ENCODE data around the gene RSPO1. TPM values are rescaled to one million over a fixed set of nuclear protein-coding genes. Genes with fewer than 3 reads are reported as not detected.

The RSPO1 gene
- total and polyA plus RNA-seq, 10 of the 15 experiments (the other 5 are each of a cell fraction or from before 2014, with no cell fraction given) = not detected

DNA sequence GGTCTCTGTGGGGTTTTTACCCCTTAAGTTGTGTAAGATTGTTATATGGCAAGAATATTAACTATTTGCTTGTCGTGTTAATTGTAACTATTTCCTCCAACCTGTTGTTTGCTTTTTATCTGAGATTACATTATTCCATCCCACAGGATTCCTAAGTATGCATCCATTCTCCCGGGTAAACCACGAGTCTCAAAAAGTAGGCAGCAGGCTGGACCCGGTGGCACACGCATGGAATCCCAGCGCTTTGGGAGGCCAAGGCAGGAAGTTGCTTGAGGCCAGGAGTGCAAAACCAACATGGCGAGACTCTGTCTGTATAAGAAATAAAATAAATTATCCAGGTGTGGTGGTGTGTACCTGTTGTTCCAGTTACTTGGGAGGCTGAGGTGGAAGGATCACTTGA lies 12.6 kb upstream of the RSPO1 start (continued):
- TF ChIP-seq, protein P1, sequence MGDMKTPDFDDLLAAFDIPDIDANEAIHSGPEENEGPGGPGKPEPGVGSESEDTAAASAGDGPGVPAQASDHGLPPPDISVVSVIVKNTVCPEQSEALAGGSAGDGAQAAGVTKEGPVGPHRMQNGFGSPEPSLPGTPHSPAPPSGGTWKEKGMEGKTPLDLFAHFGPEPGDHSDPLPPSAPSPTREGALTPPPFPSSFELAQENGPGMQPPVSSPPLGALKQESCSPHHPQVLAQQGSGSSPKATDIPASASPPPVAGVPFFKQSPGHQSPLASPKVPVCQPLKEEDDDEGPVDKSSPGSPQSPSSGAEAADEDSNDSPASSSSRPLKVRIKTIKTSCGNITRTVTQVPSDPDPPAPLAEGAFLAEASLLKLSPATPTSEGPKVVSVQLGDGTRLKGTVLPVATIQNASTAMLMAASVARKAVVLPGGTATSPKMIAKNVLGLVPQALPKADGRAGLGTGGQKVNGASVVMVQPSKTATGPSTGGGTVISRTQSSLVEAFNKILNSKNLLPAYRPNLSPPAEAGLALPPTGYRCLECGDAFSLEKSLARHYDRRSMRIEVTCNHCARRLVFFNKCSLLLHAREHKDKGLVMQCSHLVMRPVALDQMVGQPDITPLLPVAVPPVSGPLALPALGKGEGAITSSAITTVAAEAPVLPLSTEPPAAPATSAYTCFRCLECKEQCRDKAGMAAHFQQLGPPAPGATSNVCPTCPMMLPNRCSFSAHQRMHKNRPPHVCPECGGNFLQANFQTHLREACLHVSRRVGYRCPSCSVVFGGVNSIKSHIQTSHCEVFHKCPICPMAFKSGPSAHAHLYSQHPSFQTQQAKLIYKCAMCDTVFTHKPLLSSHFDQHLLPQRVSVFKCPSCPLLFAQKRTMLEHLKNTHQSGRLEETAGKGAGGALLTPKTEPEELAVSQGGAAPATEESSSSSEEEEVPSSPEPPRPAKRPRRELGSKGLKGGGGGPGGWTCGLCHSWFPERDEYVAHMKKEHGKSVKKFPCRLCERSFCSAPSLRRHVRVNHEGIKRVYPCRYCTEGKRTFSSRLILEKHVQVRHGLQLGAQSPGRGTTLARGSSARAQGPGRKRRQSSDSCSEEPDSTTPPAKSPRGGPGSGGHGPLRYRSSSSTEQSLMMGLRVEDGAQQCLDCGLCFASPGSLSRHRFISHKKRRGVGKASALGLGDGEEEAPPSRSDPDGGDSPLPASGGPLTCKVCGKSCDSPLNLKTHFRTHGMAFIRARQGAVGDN (IDR thresholded peaks at IDR 0.05) = no peak
- TF ChIP-seq NR2C2 (IDR thresholded peaks at IDR 0.05; ENCODE audit: borderline replicate concordance, control insufficient read depth, insufficient read length, low read depth) (no peak), CBFB (IDR thresholded peaks at IDR 0.05; ENCODE audit: low read depth) (no peak), POLR2A (IDR thresholded peaks at IDR 0.05; ENCODE audit: low read depth, low read length) (no peak)

DNA sequence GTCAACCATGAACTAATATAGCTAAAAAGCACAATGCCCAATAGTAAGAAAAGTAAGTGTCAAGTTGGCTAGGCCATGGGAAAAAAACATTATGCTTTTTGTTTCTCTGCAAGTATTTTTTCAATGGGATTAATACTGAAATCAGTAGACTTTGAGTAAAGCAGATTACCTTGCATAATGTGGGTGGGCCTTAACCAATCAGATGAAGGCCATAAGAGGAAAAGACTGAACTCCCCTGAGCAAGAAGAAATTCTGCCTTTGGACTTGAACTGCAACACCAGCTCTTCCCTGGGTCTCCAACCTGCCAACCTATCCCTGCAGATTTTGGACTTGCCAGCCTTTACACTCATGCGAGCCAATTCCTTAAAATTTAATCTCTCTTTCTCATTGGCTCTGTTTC lies 6.4 kb upstream of the RSPO1 start:
- Histone ChIP-seq H3K4me3 (no peak overlapping the region), H4K20me1 (ENCODE audit: control insufficient read depth, insufficient read depth) (no peaks in the 10 kb centered on the region), H2AFZ (ENCODE audit: control insufficient read depth, low read depth, low read length) (no peak overlapping the region), H3K27ac (ENCODE audit: control insufficient read depth, insufficient read depth) (no peak overlapping the region), H3K9ac (ENCODE audit: control insufficient read depth, insufficient read depth, low read length) (no peak overlapping the region), H3K79me2 (ENCODE audit: control insufficient read depth, insufficient read depth, low read length) (no peaks in the 10 kb centered on the region), H3K27me3 (replicated peaks in 1 of 2; ENCODE audit: control insufficient read depth in 2 of 2, insufficient read depth in 2 of 2, low read length in 1 of 2) (peaks cover 5 to 8% of the 10 kb centered on the region in 2 experiments; a peak in 3 of 4 replicates), H3K36me3 (ENCODE audit: control insufficient read depth in 2 of 2, insufficient read depth in 2 of 2, low read length in 1 of 2) (no peaks in the 10 kb centered on the region), H3K4me1 (ENCODE audit: control insufficient read depth, insufficient read depth, low read length) (no peaks in the 10 kb centered on the region), H3K9me3 (replicated peaks; ENCODE audit: control insufficient read depth, insufficient read depth, low read length) (no peaks in the 10 kb centered on the region), H3K4me2 (ENCODE audit: control insufficient read depth, insufficient read depth) (no peak overlapping the region)
- BruUV-seq (replicated peaks) = no TSS peak
- RAD21 ChIA-PET (ENCODE audit: unreplicated experiment) = no interaction called here
- intact Hi-C loops (cut with micrococcal nuclease; ENCODE audit: unreplicated experiment) = no loop called here
- no peak for FAIRE-seq
- SMC1A ChIA-PET (ENCODE audit: uncharacterized antibody, unreplicated experiment) = no interaction called here
- DNase-seq (ENCODE audit: low read depth, low spot score) = no peak
- no peak for ATAC-seq
- WGBS (ENCODE audit: insufficient coverage, insufficient replicate concordance, low lambda C conversion rate, missing lambda C conversion rate) = 50% methylated on average over 1 of the region's 1 CpG
- in situ Hi-C loops (cut with MboI) = no loop called here
- CTCF ChIA-PET = interaction anchor here (0.8 kb wide), 1 partner anchor 40 kb away, joined by 3 read pairs; no protein-coding TSS in a partner anchor
- POLR2A ChIA-PET = no interaction called here
- TF ChIP-seq, protein P2, sequence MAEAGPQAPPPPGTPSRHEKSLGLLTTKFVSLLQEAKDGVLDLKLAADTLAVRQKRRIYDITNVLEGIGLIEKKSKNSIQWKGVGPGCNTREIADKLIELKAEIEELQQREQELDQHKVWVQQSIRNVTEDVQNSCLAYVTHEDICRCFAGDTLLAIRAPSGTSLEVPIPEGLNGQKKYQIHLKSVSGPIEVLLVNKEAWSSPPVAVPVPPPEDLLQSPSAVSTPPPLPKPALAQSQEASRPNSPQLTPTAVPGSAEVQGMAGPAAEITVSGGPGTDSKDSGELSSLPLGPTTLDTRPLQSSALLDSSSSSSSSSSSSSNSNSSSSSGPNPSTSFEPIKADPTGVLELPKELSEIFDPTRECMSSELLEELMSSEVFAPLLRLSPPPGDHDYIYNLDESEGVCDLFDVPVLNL (IDR thresholded peaks at IDR 0.05; ENCODE audit: low read depth, low read length) = no peak
- TF ChIP-seq, protein P3, sequence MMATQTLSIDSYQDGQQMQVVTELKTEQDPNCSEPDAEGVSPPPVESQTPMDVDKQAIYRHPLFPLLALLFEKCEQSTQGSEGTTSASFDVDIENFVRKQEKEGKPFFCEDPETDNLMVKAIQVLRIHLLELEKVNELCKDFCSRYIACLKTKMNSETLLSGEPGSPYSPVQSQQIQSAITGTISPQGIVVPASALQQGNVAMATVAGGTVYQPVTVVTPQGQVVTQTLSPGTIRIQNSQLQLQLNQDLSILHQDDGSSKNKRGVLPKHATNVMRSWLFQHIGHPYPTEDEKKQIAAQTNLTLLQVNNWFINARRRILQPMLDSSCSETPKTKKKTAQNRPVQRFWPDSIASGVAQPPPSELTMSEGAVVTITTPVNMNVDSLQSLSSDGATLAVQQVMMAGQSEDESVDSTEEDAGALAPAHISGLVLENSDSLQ (IDR thresholded peaks at IDR 0.05) = no peak
- TF ChIP-seq EGR1 (IDR thresholded peaks at IDR 0.05; ENCODE audit: borderline replicate concordance in 1 of 2, low read depth in 2 of 2, low read length in 2 of 2) = no peak
- TF ChIP-seq, protein P4, sequence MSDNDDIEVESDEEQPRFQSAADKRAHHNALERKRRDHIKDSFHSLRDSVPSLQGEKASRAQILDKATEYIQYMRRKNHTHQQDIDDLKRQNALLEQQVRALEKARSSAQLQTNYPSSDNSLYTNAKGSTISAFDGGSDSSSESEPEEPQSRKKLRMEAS (IDR thresholded peaks at IDR 0.05; ENCODE audit: low read depth, low read length) = no peak
- TF ChIP-seq SIX5 (IDR thresholded peaks at IDR 0.05; ENCODE audit: low read depth, low read length, severe bottlenecking) = no peak
- TF ChIP-seq, protein P5, sequence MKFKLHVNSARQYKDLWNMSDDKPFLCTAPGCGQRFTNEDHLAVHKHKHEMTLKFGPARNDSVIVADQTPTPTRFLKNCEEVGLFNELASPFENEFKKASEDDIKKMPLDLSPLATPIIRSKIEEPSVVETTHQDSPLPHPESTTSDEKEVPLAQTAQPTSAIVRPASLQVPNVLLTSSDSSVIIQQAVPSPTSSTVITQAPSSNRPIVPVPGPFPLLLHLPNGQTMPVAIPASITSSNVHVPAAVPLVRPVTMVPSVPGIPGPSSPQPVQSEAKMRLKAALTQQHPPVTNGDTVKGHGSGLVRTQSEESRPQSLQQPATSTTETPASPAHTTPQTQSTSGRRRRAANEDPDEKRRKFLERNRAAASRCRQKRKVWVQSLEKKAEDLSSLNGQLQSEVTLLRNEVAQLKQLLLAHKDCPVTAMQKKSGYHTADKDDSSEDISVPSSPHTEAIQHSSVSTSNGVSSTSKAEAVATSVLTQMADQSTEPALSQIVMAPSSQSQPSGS (IDR thresholded peaks at IDR 0.05; ENCODE audit: low read length) = no peak
- TF ChIP-seq, protein P6, sequence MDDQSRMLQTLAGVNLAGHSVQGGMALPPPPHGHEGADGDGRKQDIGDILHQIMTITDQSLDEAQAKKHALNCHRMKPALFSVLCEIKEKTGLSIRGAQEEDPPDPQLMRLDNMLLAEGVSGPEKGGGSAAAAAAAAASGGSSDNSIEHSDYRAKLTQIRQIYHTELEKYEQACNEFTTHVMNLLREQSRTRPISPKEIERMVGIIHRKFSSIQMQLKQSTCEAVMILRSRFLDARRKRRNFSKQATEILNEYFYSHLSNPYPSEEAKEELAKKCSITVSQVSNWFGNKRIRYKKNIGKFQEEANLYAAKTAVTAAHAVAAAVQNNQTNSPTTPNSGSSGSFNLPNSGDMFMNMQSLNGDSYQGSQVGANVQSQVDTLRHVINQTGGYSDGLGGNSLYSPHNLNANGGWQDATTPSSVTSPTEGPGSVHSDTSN (IDR thresholded peaks at IDR 0.05; ENCODE audit: insufficient replicate concordance, low read depth, low read length) = no peak
- no peak for TF ChIP-seq LARP7 (IDR thresholded peaks at IDR 0.05)
